GM10266 (cell line): ENCODE measurements around the gene SLC6A6.

Experiments used
- DNase-seq: peaks from one replicate; pipeline ENCODE4 v3.0.0; 2012; ENCODE audit errors: extremely low spot score
- CTCF ChIP-seq: IDR thresholded peaks from 2 replicates; pipeline ENCODE4 v1.5.1; 2012; ENCODE audit warnings: mild to moderate bottlenecking, low read depth; ENCODE audit not compliant: control insufficient read depth, insufficient read depth; ENCODE audit errors: missing control alignments

The SLC6A6 gene

GRCh38 chr3:14430706-14431451 is 28.5 kb downstream of the SLC6A6 start:
- DNase-seq: no peak
- peak; percentile 28 for TF ChIP-seq CTCF

GRCh38 chr3:14431452-14431916 is 29.1 kb downstream of the SLC6A6 start:
- peak; percentile 44 for DNase-seq
- TF ChIP-seq CTCF: peak; percentile 47

GRCh38 chr3:14431917-14432834 is 29.8 kb downstream of the SLC6A6 start:
- no peak for TF ChIP-seq CTCF
- DNase-seq: peak; percentile 89

- no peak for TF ChIP-seq CTCF
- no peak for DNase-seq
Observed at GRCh38 chr3:14433106-14433505, 30.7 kb downstream of the SLC6A6 start.

GRCh38 chr3:14434126-14434497 is 31.7 kb downstream of the SLC6A6 start:
- no peak for DNase-seq
- TF ChIP-seq CTCF: no peak

GRCh38 chr3:14434498-14435151 is 32.2 kb downstream of the SLC6A6 start:
- TF ChIP-seq CTCF: no peak
- DNase-seq: no peak
